ENCODE results near the gene ZNF821. TPM values are rescaled to one million over a fixed set of nuclear protein-coding genes. Genes with fewer than 3 reads are reported as not detected.

The ZNF821 gene, protein sequence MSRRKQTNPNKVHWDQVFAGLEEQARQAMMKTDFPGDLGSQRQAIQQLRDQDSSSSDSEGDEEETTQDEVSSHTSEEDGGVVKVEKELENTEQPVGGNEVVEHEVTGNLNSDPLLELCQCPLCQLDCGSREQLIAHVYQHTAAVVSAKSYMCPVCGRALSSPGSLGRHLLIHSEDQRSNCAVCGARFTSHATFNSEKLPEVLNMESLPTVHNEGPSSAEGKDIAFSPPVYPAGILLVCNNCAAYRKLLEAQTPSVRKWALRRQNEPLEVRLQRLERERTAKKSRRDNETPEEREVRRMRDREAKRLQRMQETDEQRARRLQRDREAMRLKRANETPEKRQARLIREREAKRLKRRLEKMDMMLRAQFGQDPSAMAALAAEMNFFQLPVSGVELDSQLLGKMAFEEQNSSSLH
- 3.0 to 5.1 TPM (median 4.3 TPM) in 5 replicates for total RNA-seq (2022; extraction: Qiagen RNA extraction; ENCODE audit: low read depth)

DNA sequence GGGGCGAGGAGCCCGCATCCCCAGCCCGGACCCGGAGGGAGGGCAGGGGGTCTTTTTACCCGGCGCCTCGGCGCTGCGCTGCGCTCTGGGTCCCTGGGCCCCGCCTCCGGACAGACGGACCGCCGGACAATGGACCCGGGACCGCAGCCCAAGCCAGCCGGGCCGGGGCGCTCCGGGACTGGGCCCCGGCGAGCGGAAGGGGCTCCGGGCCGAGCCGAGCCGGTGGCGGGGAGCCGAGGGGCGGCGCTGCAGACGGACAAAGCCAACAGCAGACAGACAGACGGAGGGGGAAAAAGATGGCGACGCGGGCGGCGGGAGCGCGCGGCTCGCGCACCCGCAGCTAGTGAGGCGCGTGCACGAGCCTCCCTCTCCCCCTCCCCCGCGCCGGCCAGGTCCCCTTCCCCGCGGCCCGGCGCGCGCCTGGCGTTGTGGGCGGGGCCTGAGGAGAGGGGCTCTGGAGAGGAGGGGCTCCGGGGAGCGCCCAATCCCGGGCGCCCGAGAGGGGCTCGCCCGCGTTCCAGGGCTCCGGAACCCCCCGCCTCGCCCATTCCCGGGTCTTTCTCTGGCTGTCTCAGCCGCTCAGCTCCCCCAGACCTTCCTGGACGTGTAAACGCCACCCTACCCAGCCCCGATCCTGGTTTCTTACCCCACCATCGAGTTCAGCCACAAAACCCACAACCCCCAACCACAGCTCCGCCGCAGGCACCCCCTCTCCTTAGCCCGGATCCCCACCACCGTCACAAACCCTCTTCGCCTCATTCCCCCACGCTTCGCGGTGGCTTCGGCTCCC lies at the start of gene ZNF821:
Gene ZNF821 (minus strand): TSS at position 334 of the 790 bp plus-strand sequence. CDS start 4,236 bp downstream, outside the sequence.

GRCh38 chr16:71894921-71895678 lies 11.1 kb upstream of the ZNF821 start, which contains the start of gene IST1:
Gene IST1, plus strand, starts transcription at chr16:71895531. Its CDS starts 20,110 bp downstream, at chr16:71915641.

GRCh38 chr16:71845639-71846430 lies 38.1 kb downstream of the ZNF821 start, which contains the start of gene ATXN1L:
Gene ATXN1L, plus strand, starts transcription at chr16:71845976. Its CDS starts 3,765 bp downstream, at chr16:71849741.

Other genes with a start within 250 kb of the ZNF821 start
- 8.1 to 10.5 TPM (median 8.8 TPM) in 5 replicates for gene PHLPP2, start 159.5 kb downstream of the ZNF821 start, total RNA-seq (2022; extraction: Qiagen RNA extraction; ENCODE audit: low read depth)
- gene AP1G1, start 75.3 kb downstream of the ZNF821 start, total RNA-seq (2022; extraction: Qiagen RNA extraction; ENCODE audit: low read depth), result 41.5 to 53.6 TPM (median 47.5 TPM) in 5 replicates
- gene ATXN1L, start 38.2 kb downstream of the ZNF821 start, total RNA-seq (2022; extraction: Qiagen RNA extraction; ENCODE audit: low read depth), result 13.9 to 19.1 TPM (median 16.9 TPM) in 5 replicates
- 172 to 227 TPM (median 181 TPM) in 5 replicates for gene IST1, start 11.3 kb upstream of the ZNF821 start, total RNA-seq (2022; extraction: Qiagen RNA extraction; ENCODE audit: low read depth)
- not detected in 5 replicates for gene PKD1L3, start 116.2 kb upstream of the ZNF821 start, total RNA-seq (2022; extraction: Qiagen RNA extraction; ENCODE audit: low read depth)
- gene DHODH, start 124.6 kb upstream of the ZNF821 start, total RNA-seq (2022; extraction: Qiagen RNA extraction; ENCODE audit: low read depth), result 12.1 to 17.0 TPM (median 14.5 TPM) in 5 replicates
- not detected in 5 replicates for gene HP, start 170.3 kb upstream of the ZNF821 start, total RNA-seq (2022; extraction: Qiagen RNA extraction; ENCODE audit: low read depth)
- gene HPR, start 179.0 kb upstream of the ZNF821 start, total RNA-seq (2022; extraction: Qiagen RNA extraction; ENCODE audit: low read depth), result not detected in 5 replicates
- 21.6 to 25.5 TPM (median 22.1 TPM) in 5 replicates for gene TXNL4B, start 209.4 kb upstream of the ZNF821 start, total RNA-seq (2022; extraction: Qiagen RNA extraction; ENCODE audit: low read depth)
- 53.6 to 58.5 TPM (median 54.3 TPM) in 5 replicates for gene DHX38, start 209.7 kb upstream of the ZNF821 start, total RNA-seq (2022; extraction: Qiagen RNA extraction; ENCODE audit: low read depth)